Activated CD8-positive, alpha-beta memory T cell treated with anti-CD3 and anti-CD28 coated beads, Interleukin-2, amount 50 U/mL, for 24 hours (primary cell): ENCODE results near the gene PHF21B.
"Not testable (repeated sequence)": the region's sequence is repeated elsewhere in the genome, so short reads cannot be mapped to it uniquely, and the experiment has no call there.

Experiments
- DNase-seq: peaks from one replicate; pipeline ENCODE4 v3.0.0-alpha.2; 2020; ENCODE audit errors: extremely low read depth

PHF21B gene

DNA sequence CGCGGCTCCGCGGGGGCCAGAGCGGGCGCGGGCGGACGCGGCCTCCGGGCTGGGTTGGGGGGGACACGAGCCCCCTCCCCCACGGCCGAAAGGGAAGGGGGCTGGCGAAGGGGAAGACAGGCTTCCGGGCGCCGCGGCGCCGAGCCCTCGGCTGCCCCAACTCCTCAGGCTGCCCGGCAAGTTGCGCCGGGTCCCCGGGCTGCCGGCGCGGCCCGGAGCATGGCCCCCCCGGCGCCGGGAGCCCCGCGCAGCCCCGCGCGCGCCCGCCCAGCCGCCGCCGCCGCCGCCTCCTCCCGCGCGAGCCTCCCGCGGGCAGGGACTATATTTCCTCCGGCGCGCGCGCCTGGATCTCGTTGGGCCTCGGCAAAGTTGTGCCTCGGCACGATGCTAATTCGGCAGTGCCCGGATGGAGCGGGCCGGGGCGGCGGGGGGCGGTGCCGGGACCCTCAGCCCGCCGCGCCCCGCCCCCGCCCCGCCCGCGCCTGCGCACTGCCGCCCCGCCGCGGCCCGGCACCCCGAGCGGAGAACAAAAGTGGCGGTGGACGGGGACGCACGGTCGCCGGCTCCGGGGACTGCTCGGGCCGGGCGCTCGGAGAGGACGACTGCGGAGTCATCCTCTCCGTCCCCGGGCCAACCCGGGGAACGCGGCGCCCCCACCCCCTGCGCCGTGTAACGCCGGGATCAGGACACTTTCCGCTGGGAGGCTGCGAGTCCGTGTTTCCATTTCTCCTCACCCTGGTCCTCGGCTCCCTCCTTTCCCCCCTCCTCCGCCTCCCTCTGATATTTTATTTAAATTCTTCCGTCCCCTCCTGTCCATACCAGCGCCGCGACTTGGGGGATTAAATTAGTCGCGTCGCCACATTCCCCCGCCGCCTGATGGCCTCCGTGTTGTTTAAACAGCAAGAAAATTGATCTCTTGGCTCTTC lies at the start of gene PHF21B:
PHF21B (minus strand) TSS at position 400 of the 926 bp plus-strand sequence. CDS start 456 bp downstream, outside the sequence.
- peak; percentile 5 for DNase-seq

DNA sequence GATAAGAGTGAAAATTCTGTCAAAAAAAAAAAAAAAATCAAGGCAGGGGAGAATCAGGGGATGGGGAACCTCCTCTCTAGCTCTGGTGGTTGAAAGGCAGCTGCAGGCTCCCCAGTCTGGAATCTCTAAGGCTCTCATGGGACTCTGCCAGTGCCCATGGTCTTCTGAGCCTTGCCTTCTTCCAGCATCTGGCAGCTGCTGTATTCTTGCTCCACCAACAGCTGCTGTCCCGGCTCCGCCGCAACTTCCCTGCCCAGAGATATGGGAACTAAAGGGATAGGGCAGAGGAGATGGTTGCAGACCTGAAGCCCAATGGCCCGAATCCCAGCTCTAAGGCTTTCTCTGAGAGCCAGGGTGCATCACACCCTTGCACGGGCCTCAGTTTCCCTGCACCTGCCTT lies 49.5 kb upstream of the PHF21B start:
- no peak for DNase-seq

DNA sequence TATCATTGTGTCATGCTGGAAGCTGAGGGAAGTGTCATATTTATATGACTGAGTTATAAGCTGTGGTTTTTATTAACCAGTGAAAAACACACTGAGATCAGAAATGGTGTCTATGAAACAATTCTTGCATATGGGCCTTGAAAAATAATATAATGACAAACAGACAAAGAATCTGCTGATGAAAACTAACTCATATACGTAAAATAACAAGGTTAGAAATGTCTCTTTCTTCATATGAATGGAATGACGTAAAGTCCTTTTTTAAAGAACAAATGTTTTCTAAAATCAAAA lies 48.8 kb upstream of the PHF21B start:
- no peak for DNase-seq

DNA sequence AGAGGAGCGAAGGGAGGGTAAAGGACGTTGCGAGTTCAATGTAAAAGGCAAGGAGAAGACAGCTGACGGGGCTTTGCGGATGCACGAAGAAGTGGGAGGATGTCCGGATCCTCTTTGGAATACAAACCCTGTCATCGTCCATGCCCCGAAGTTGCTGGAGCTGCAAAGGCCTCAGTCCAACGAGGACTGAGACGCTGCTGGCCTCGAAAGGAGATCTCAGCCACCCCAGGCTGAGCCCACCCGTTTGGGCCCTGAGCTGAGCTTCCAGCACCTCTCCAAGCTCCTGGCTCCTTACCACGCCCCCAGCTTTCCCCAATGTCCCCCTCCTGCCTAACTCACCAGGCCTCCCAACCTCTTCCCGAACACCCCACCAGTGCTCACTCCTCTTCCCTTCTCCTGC lies 46.1 kb upstream of the PHF21B start:
- no peak for DNase-seq

DNA sequence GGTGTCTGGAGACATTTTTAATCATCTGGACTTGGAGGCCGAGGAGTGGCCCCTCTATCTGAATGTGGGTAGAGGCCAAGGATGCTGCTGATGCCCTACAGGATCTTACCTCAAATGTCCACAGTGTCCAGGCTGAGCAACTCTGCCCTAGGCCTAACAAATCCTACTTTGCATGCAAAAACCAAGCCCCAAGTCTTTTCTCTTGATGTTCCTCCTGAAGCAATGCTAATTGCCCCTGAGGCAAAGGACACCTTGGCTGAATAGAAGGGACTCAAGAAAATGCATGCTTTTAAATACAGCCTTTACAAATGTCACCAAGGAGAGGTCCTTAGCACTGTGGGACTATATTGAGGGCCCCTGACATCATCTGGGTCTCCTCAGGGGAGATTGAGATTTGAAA lies 43.8 kb upstream of the PHF21B start:
- DNase-seq: no peak

DNA sequence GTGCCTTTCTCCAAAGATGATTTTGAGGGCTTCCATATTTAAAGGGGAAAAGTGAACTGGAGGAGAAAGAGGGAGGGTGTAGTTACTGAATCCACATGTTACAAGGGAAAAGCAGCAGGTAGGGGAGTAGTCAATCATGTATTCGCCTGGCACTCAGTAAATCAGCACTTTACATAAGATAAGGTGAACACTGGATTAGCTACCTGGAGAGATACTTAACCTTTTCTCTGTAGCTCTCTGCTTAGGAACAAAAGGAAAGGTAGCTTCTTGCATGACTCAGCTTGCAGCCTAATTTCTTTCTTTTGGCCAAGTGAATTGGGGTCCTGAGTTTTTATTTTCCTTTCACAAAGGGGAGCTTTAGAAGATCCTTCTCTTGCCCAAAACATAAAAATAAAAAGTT lies 43.3 kb upstream of the PHF21B start:
- no peak for DNase-seq

DNA sequence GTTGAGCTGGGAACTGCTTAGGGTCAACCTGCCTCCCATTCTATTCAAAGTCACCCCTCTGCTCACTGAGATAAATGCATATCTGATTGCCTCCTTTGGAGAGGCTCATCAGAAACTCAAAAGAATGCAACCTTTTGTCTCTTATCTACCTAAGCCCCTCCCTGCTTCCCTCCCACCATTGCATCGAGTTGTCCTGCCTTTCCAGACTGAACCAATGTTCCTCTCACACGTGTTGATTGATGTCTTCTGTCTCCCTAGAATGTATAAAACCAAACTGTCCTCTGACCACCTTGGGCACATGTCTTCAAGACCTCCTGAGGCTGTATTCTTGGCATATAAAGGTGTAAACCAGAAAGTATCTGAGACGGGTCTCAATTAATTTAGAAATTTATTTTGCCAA lies 42.9 kb upstream of the PHF21B start:
- not testable (repeated sequence) for DNase-seq

DNA sequence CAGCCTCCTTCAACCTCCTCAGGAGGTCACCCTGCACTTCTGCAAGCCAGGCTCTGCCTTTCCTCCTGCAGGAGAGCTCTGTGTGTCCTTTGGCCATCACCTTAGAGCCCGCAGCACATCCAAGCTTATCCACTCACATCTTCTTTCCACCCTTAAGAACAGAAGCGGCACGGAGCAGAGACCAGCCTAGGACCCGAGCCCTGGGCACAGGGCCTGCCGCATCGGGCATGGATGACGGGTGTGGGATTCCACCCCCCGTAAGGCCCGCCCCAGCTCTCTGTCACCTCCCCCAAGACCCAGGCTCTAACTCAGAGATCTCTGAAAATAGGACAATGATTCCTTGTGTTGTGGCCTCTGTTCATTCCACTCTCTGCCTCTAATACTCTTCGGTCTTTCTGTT lies 42.1 kb upstream of the PHF21B start:
- no peak for DNase-seq

DNA sequence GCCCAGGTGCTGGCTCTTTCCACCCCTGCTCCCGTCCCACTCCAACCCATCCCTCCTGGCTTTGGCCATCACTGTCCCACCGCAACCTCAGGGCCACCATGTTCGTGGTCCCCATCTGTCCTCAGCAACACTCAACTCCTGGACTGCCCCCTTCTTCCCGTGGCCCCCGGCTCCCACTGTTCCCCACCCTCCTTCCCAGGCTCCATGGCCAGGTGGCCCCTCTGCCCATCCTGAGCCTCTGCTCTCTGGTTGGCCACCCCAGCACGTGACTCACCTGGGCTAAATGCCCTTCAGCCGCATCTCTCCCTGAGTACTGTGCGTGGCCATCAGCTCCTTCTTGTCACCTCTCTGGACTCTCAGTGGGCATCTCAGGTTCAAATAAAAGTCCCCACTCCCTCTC lies 41.6 kb upstream of the PHF21B start:
- DNase-seq: no peak

DNA sequence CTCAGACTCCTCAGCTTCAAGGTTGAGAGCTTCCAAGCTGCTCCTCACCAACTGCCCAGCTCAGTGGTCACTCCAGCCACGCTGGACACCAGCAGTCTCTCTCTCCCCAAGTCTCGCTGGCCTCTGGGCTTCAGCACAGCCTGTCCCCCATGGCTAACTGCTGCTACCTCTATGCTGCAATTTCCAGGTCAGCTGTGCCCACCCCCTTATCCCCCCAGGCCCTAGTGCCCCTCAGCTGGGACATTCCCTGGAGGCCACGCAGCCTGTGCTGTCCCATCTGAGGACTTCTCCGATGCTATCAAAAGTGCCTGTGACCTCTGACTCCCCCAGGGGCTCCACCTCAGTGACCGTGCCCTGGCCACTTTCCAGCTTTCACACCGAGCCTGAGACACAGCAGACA lies 37.5 kb upstream of the PHF21B start:
- no peak for DNase-seq

DNA sequence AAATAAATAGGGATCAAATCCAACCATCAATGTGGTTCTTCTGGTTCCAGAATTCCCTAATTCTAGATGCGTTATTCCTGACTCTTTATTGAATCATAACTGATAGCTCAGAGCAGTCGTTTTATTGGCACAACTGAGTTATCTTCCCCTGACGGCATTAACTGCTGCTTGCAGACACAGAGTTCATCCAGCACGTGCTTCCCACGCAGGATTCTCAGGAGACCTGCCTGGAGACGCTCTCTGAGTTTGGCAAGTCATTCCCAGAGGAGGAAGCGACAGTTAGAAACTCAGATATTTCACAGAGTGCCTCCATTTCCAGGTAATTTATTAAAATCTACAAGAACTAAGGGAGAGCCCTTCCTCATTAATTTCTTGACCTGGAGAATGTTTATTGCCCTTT lies 35.4 kb upstream of the PHF21B start:
- DNase-seq: no peak

DNA sequence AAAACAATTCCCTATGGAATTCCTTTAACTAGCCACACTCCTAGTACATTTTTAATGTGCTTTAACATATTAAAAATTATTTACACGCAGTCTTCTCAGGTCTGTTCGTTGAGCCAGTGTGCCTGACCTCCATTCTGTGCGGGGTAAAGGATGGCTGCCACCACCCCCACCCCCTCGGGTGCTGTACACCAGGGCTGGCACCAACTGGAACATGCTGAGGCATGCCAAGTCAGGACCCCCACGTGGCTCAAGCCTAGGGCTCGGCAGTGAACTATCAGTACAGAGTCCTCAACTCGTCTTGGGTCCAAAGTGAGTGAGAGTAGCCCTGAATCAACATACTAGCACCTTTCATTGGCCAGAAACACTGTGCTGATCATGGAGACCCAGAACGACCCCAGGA lies 32.5 kb upstream of the PHF21B start:
- no peak for DNase-seq

DNA sequence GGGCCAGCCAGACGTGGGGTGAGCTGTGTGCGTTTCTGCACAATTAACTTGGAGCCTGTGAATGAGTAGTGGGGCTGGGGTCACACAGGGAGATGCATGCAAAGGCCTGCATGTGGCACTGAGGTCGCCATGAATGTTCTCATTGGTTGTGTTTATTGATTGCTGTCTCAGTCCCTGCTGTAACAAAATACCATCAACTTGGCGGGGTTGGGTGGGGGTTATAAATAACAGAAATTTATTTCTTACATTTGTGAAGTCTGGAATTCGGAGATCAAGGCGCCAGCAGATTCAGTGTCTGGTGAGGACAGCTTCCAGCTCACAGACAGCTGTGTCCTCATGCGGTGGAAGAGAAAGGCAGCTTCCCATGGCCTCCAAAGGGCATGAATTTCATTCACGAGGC lies 29.3 kb upstream of the PHF21B start:
- no peak for DNase-seq

DNA sequence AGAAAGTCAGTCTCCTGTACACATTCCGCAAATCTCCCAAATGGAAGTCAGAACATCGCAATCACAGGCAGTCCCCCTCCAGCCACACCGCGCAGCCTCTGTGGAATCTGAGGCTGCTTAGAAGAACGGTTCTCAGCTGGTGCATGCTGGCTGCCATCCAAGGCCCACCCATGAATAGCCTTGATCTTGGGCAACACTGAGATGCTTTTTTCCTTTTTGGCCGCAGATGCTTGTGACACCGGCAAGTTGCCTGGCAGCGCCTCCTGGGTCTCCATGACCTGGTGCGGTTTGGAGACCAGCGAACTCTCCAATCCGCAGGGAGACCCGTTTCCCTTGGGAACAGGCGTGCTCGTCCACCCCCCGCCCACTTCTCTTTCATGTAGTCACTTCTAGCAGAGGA lies 26.3 kb upstream of the PHF21B start:
- no peak for DNase-seq

DNA sequence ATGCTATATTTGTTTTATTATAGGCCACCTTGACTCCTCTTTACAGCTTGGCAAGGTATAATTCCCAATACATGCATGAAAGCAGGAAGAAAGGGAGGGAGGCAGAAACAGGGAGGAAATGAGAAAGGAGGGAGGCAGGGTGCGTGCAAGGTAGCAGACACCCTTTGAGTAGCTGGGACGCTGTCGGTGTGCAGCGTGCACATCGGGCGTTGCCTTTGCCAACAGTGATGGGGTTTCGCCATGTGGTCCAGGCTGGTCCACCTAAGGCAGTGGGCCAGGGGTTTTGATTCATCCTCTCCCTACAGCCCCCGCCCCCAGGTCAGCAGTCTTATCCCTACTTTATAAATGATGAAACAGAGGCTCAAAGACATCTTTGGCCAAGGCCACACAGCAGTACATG lies 25.0 kb upstream of the PHF21B start:
- no peak for DNase-seq

DNA sequence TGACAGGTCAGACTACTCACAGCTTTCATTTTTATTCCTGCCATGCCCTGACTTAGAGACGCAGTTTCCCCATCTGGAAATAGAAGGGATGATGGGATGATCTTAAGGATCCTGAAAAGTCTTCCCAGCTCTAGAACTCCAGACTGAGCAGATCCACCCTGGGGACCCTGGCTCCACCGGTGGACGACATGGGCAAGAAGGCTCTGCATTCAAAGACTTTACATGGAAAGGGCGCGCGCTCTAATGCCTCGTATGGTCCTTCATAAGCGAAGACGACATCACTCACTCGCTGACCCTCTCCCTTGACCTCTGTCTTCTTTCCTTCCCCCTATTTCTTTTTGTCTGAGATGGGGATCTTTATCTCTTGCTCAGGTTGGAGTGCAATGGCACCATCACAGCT lies 24.4 kb upstream of the PHF21B start:
- DNase-seq: no peak

DNA sequence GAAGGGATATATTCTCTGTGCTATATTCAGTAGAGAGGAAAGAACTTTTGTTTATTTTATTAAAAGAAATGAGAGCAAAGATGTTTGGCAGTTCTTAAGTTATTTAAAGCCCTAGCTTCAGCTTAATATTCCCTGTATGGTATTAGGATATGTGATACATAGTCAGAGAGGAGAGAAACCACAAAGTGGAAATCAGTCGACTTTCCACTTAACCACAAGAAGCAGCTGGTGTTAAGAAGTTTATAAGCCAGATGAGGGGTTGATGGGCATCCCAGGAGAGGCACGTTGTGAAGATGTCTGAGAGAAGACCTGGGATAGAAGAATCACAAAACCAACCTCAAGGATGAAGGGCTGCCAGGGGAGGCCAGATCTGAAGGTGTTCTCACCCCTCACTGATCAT lies 23.3 kb upstream of the PHF21B start:
- DNase-seq: no peak

DNA sequence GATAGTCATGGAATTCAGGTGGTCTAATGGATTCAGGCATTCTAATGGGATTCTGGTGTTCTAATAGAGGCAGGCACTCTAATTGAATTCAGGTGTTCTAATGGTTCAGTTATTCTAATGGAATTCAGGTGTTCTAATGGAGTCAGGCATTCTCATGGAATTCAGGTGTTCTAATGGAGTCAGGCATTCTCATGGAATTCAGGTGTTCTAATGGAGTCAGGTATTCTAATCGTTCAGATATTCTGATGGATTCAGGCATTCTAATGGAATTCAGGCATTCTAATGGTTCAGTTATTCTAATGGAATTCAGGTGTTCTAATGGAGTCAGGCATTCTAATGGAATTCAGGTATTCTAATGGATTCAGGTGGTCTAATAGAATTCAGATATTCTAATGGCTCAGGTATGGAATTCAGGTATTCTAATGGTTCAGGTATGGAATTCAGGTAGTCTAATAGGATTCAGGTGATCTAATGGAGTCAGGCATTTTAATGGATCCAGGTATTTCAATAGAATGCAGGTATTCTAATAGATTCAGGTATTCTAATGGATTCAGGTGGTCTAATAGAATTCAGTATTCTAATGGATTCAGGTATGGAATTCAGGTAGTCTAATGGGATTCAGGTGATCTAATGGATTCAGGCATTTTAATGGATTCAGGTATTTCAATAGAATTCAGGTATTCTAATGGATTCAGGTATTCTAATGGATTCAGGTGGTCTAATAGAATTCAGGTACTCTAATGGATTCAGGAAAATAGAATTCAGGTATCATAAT lies 22.0 kb upstream of the PHF21B start:
- DNase-seq: no peak

DNA sequence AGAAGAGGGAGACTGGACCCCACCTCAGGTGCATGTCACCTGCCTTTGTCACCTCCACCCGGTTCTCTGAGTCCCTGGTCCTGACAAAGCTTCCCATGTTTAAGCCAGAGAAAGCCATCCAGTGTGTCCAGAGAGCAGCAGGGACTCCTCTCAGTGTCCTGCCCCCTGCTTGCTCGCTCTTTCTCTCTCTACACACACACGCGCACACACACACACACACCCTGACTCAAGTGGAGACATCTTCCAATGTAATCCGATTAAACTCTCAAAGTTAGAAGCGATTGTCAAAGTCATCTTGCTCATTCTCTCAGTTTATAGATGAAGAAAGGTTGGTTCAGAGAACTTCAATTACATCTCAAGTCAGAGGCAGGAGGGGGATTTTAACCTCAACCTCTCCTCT lies 19.7 kb upstream of the PHF21B start:
- DNase-seq: no peak

DNA sequence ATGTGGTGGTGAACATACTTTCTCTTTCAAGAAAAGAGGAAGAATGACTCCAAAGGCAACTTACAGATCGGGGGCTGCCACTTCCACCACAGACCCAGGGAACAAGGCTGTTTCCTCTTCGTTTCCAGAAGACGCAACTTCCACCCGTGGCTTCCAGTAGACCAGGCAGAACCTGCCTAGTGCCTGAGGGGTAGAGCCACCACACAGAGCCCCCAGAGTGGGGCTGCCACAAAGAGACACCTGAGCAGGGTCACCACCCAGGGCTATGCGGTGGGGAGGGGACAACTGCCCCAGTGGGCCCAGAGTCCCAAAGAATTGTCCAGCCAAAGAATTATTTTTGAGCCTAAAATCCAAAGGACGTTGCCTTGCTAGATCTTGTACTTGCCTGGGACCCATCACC lies 16.7 kb upstream of the PHF21B start:
- DNase-seq: no peak

DNA sequence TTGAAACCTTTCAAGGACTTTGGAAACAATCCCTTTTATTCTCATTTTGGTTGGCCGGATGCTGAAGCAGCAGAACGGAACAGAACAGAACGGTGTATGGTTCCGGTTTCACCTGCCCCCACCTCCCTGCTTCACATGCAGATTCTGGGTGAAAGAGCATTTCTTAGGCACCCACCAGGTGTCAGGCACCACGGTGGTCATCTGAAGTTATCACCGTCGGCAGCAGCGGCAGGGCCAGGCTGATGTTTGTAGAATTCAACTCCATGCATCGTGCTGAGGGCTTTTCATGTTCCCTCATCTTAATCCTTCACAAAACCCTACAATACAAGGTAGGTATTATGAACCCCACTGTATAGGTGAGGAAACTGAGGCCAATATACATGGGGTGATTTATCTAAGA lies 13.6 kb upstream of the PHF21B start:
- no peak for DNase-seq

DNA sequence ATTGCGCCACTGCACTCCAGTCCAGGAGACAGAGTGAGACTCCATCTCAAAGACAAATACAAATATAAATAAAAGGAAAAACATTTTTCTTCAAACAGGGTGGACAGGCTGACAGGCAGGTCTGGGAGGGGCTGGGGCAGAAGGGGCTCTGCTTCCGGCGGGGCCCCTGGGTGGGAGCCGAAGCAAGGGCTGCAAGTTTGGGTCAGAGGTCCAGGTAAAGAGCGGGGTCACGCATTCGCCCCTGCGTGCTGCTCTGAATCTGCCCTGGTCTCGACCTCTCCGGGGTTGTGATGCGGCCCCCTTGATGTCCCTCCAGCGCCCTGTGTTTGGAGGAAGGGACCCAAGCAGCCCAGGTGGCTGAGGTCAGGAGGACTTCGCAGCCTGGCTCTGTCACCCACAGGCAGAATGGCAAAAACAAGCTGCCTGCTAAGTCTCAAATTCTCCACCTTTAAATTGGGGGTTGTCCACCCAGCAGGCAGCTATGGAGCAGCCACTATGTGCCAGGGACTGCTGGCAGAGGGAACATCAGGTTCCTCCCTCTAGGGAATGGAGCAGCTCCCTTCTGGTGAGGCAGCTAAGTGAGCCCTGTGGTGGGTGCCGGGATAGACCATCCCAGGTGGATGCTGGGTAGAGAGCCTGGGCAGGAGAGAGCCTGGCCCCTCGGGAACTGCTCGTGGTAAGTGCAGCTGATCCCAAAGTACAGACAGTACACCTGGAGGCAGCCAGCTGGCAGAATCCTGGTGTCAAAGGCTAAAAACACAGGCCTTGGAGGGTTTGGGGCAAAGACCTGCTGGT lies 10.3 kb upstream of the PHF21B start:
- DNase-seq: no peak

DNA sequence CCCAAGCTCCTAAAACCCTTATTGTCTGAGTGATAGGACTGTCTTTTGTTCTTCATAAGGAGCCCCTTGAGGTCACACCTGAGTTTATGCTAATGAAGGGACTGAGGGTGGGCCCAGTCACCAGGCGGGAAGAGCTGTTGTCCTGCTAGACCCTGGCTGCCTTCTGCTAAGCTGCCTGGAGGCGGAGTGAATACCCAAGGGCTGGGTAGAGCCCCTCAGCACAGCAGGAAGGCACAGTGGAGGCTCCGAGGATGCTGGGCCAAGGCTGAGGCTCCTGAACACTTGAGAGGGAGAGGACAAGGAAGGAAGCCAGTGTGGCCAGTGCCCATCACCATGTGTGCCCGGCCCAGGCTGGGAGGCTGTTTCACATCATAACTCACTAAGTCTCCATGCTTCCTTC lies 4.8 kb upstream of the PHF21B start:
- no peak for DNase-seq
